WTC11 (cell line): ENCODE measurements around the gene RRAGD. TPM values are rescaled to one million over a fixed set of nuclear protein-coding genes. Genes with fewer than 3 reads are reported as not detected.

Source experiments
- ATAC-seq: fragments of 200-7000 bp; cut with Tn5 transposase; 2 replicates; pipeline ENCODE4 v1.10.0; 2021; ENCODE audit warnings: mild to moderate bottlenecking, moderate library complexity
- CTCF ChIA-PET: fragments of 300-600 bp; sonication (Branson Sonifier 250); formaldehyde crosslinking; loops from one replicate; lab custom pipeline; 2021; ENCODE audit warnings: antibody characterized with exemption; lab: Charles Lee
- POLR2A ChIA-PET: fragments of 350-600 bp; sonication (Branson Sonifier 250); formaldehyde crosslinking; loops from one replicate; lab custom pipeline; 2021; ENCODE audit warnings: antibody characterized with exemption; lab: Charles Lee
- DNase-seq: peaks from one replicate; pipeline ENCODE4 v3.0.0; 2021; ENCODE audit warnings: low spot score
- H3K27ac Mint-ChIP-seq: 2 replicates; pipeline ENCODE4 v1.8.0; 2021; ENCODE audit warnings: mixed read lengths
- H3K27me3 Mint-ChIP-seq: 2 replicates; pipeline ENCODE4 v1.8.0; 2021; ENCODE audit warnings: low read depth, mild to moderate bottlenecking, moderate library complexity, mixed read lengths
- H3K36me3 Mint-ChIP-seq: 2 replicates; pipeline ENCODE4 v1.8.0; 2021; ENCODE audit warnings: mixed read lengths
- H3K4me1 Mint-ChIP-seq: 2 replicates; pipeline ENCODE4 v1.8.0; 2022; ENCODE audit warnings: mixed read lengths
- H3K4me3 Mint-ChIP-seq: 2 replicates; pipeline ENCODE4 v1.8.0; 2021; ENCODE audit warnings: mild to moderate bottlenecking, moderate library complexity, mixed read lengths
- H3K9me3 Mint-ChIP-seq: 2 replicates; pipeline ENCODE4 v1.8.0; 2021; ENCODE audit warnings: mixed read lengths
- ATF2 ChIP-seq: sonication (generic); formaldehyde crosslinking; IDR thresholded peaks from 2 replicates; pipeline ENCODE4 v1.8.1; 2022; ENCODE audit warnings: low read depth, missing genetic modification reagents, borderline replicate concordance
- CREB1 ChIP-seq: sonication (generic); formaldehyde crosslinking; IDR thresholded peaks from 2 replicates; pipeline ENCODE4 v1.8.0; 2023; ENCODE audit warnings: mild to moderate bottlenecking, missing genetic modification reagents
- CTCF ChIP-seq: fragments of 200-600 bp; IDR thresholded peaks from 2 replicates; pipeline ENCODE4 v1.8.0; 2022; ENCODE audit warnings: antibody characterized with exemption
- E2F1 ChIP-seq: sonication (generic); formaldehyde crosslinking; IDR thresholded peaks from 2 replicates; pipeline ENCODE4 v1.8.0; 2022; ENCODE audit warnings: mild to moderate bottlenecking, missing genetic modification reagents
- GABPB1 ChIP-seq: sonication (generic); formaldehyde crosslinking; IDR thresholded peaks from 2 replicates; pipeline ENCODE4 v1.8.1; 2023; ENCODE audit warnings: mild to moderate bottlenecking, missing genetic modification reagents
- HMGA2 ChIP-seq: fragments of 250-450 bp; sonication (Bioruptor Pico); IDR thresholded peaks from 2 replicates; pipeline ENCODE4 v1.4.0; 2021; ENCODE audit warnings: mild to moderate bottlenecking, moderate library complexity
- IRF2 ChIP-seq: sonication (generic); formaldehyde crosslinking; IDR thresholded peaks from 2 replicates; pipeline ENCODE4 v1.8.0; 2022; ENCODE audit warnings: low read depth, missing genetic modification reagents, borderline replicate concordance
- KAT7 ChIP-seq: sonication (generic); formaldehyde crosslinking; IDR thresholded peaks from 2 replicates; pipeline ENCODE4 v1.8.1; 2023; ENCODE audit warnings: missing genetic modification reagents, mild to moderate bottlenecking, borderline replicate concordance
- MLX ChIP-seq: sonication (generic); formaldehyde crosslinking; IDR thresholded peaks from 2 replicates; pipeline ENCODE4 v1.8.1; 2023; ENCODE audit warnings: mild to moderate bottlenecking, missing genetic modification reagents, moderate library complexity
- NFATC4 ChIP-seq: fragments of 250-450 bp; sonication (Bioruptor Pico); IDR thresholded peaks from 2 replicates; pipeline ENCODE4 v1.9.0; 2021; ENCODE audit warnings: mild to moderate bottlenecking
- NFE2L1 ChIP-seq: sonication (generic); formaldehyde crosslinking; IDR thresholded peaks from 2 replicates; pipeline ENCODE4 v1.8.1; 2023; ENCODE audit warnings: missing genetic modification reagents
- NR3C1 ChIP-seq: sonication (generic); formaldehyde crosslinking; conservative IDR thresholded peaks from 2 replicates; pipeline ENCODE4 v1.8.1; 2023; ENCODE audit warnings: low read depth, mild to moderate bottlenecking, missing genetic modification reagents
- OVOL2 ChIP-seq: fragments of 250-450 bp; sonication (Bioruptor Pico); IDR thresholded peaks from 2 replicates; pipeline ENCODE4 v1.9.0; 2021; ENCODE audit warnings: mild to moderate bottlenecking, borderline replicate concordance
- PRDM15 ChIP-seq: sonication (generic); formaldehyde crosslinking; IDR thresholded peaks from 2 replicates; pipeline ENCODE4 v1.8.0; 2022; ENCODE audit warnings: missing genetic modification reagents
- RELA ChIP-seq: sonication (generic); formaldehyde crosslinking; IDR thresholded peaks from 2 replicates; pipeline ENCODE4 v1.8.1; 2022; ENCODE audit warnings: missing genetic modification reagents, mild to moderate bottlenecking, borderline replicate concordance
- RORB ChIP-seq: fragments of 250-450 bp; sonication (Bioruptor Pico); IDR thresholded peaks from 2 replicates; pipeline ENCODE4 v1.9.0; 2021; ENCODE audit warnings: mild to moderate bottlenecking
- SOX15 ChIP-seq: fragments of 250-450 bp; sonication (Bioruptor Pico); IDR thresholded peaks from 2 replicates; pipeline ENCODE4 v1.9.0; 2021; ENCODE audit warnings: mild to moderate bottlenecking
- SP1 ChIP-seq: sonication (generic); formaldehyde crosslinking; conservative IDR thresholded peaks from 2 replicates; pipeline ENCODE4 v1.8.1; 2022; ENCODE audit warnings: missing genetic modification reagents
- USF1 ChIP-seq: sonication (generic); formaldehyde crosslinking; IDR thresholded peaks from 2 replicates; pipeline ENCODE4 v1.8.0; 2022; ENCODE audit warnings: mild to moderate bottlenecking, missing genetic modification reagents
- ZBTB21 ChIP-seq: sonication (generic); formaldehyde crosslinking; IDR thresholded peaks from 2 replicates; pipeline ENCODE4 v1.8.1; 2023; ENCODE audit warnings: mild to moderate bottlenecking, missing genetic modification reagents, borderline replicate concordance
- ZBTB43 ChIP-seq: sonication (generic); formaldehyde crosslinking; IDR thresholded peaks from 2 replicates; pipeline ENCODE4 v1.8.1; 2023; ENCODE audit warnings: mild to moderate bottlenecking, missing genetic modification reagents
- ZNF138 ChIP-seq: sonication (generic); formaldehyde crosslinking; conservative IDR thresholded peaks from 2 replicates; pipeline ENCODE4 v1.8.1; 2022; ENCODE audit warnings: mild to moderate bottlenecking, moderate library complexity, missing genetic modification reagents
- ZNF263 ChIP-seq: sonication (generic); formaldehyde crosslinking; IDR thresholded peaks from 2 replicates; pipeline ENCODE4 v1.8.1; 2022; ENCODE audit warnings: low read depth, mild to moderate bottlenecking, moderate library complexity, missing genetic modification reagents
- ZNF396 ChIP-seq: fragments of 250-450 bp; sonication (Bioruptor Pico); IDR thresholded peaks from 2 replicates; pipeline ENCODE4 v1.8.0; 2021; ENCODE audit warnings: mild to moderate bottlenecking, moderate library complexity, borderline replicate concordance
- ZNF671 ChIP-seq: fragments of 250-450 bp; sonication (Bioruptor Pico); IDR thresholded peaks from 2 replicates; pipeline ENCODE4 v1.8.0; 2021; ENCODE audit warnings: mild to moderate bottlenecking
- total RNA-seq: library from RNA; stranded (reverse); gene quantifications from 3 replicates; pipeline ENCODE4 v1.2.3, GENCODE V29; 2021

RRAGD gene
- total RNA-seq, 1 experiment from 2014 or later, result 25.4 TPM

GRCh38 chr6:89357390-89357789, 54.7 kb downstream of the RRAGD start:
- ChIA-PET POLR2A (no interaction called here), CTCF (interaction anchor here (1.1 to 1.7 kb wide), 3 partner anchors 11 to 375 kb away, joined by 3 to 10 read pairs (median 9); no protein-coding TSS in a partner anchor)
- H3K4me1 Mint-ChIP-seq, result peaks cover 14% of the 10 kb centered on the region; the same call in 1 of the 2 replicates
- H3K9me3 Mint-ChIP-seq, result no peaks in the 10 kb centered on the region
- H3K4me3 Mint-ChIP-seq, result no peak overlapping the region
- TF ChIP-seq ZNF263 (CRISPR knock-in tag) (no peak), ZBTB43 (CRISPR knock-in tag) (no peak), ZNF671 (CRISPR knock-in tag) (no peak), ZBTB21 (CRISPR knock-in tag) (no peak), NR3C1 (CRISPR knock-in tag) (no peak), NFE2L1 (CRISPR knock-in tag) (no peak)
- no peak overlapping the region for H3K27ac Mint-ChIP-seq
- DNase-seq (no peak), ATAC-seq (no peak)
- H3K27me3 Mint-ChIP-seq, result peaks cover 41% of the 10 kb centered on the region
- no peaks in the 10 kb centered on the region for H3K36me3 Mint-ChIP-seq

GRCh38 chr6:89356642-89357170, 55.4 kb downstream of the RRAGD start:
- Mint-ChIP-seq H3K9me3 (no peaks in the 10 kb centered on the region), H3K4me1 (peaks cover 17% of the 10 kb centered on the region), H3K36me3 (no peaks in the 10 kb centered on the region), H3K4me3 (no peak overlapping the region), H3K27me3 (peaks cover 45% of the 10 kb centered on the region), H3K27ac (no peak overlapping the region)
- ATAC-seq (no peak), DNase-seq (no peak)
- CTCF ChIA-PET, result interaction anchor here (0.6 to 1.7 kb wide), 4 partner anchors 12 to 374 kb away, joined by 3 to 10 read pairs (median 6); no protein-coding TSS in a partner anchor
- POLR2A ChIA-PET, result no interaction called here
- TF ChIP-seq NFATC4 (CRISPR knock-in tag) (no peak), CTCF (no peak), E2F1 (CRISPR knock-in tag) (no peak), NR3C1 (CRISPR knock-in tag) (no peak), OVOL2 (no peak), ZNF396 (no peak), RELA (CRISPR knock-in tag) (no peak), SP1 (no peak), KAT7 (CRISPR knock-in tag) (no peak), PRDM15 (CRISPR knock-in tag) (no peak), MLX (CRISPR knock-in tag) (no peak), GABPB1 (CRISPR knock-in tag) (no peak), ATF2 (CRISPR knock-in tag) (no peak), ZNF138 (no peak), IRF2 (CRISPR knock-in tag) (no peak), USF1 (CRISPR knock-in tag) (no peak), SOX15 (CRISPR knock-in tag) (no peak), CREB1 (CRISPR knock-in tag) (no peak), HMGA2 (CRISPR knock-in tag) (no peak), RORB (no peak)
